ENCODE results near the gene OCA2.

DNA sequence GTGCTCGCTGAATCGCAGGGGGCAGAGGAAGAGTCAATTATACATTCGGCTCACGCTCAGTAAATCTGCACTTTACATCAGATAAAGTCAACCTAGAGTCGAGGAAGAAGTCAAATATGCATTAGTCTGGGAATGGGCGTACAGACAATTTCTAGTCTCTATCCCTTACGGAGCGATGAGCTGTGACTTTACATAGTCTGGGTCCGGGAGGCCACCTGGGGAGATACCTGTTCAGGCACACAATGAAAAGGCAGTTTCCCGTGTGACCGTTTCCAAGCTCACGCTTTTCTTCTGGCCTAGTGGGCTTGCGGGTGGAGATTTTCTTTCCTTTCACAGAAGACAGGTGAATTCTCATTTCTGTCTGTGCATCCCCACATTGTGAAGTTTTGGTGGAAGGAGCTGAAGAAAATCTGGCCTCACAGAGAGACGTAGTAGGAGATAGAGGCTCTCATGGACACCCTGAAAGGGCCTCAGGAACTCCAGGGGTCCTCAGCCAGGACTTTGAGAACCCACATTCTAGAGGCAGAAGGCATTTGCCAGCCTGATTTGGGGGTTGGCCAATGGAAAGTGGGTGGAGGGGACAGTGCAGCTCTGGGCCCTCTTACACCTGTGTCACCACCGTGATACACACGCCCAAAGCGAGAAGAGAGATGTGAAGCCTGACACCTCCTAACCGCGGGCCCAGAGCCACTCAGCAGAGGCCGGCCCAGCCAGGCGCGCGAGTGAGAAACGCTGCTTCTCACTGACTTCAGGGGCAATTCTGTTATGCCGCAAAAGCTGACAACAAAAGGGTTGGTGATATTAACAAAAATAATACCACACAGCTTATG, 10.7 kb upstream of the OCA2 start:
- TF ChIP-seq, protein P1, sequence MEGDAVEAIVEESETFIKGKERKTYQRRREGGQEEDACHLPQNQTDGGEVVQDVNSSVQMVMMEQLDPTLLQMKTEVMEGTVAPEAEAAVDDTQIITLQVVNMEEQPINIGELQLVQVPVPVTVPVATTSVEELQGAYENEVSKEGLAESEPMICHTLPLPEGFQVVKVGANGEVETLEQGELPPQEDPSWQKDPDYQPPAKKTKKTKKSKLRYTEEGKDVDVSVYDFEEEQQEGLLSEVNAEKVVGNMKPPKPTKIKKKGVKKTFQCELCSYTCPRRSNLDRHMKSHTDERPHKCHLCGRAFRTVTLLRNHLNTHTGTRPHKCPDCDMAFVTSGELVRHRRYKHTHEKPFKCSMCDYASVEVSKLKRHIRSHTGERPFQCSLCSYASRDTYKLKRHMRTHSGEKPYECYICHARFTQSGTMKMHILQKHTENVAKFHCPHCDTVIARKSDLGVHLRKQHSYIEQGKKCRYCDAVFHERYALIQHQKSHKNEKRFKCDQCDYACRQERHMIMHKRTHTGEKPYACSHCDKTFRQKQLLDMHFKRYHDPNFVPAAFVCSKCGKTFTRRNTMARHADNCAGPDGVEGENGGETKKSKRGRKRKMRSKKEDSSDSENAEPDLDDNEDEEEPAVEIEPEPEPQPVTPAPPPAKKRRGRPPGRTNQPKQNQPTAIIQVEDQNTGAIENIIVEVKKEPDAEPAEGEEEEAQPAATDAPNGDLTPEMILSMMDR (IDR thresholded peaks at IDR 0.05; ENCODE audit: insufficient read depth, low read length): no peak
- TF ChIP-seq POLR2AphosphoS5 (IDR thresholded peaks at IDR 0.05; ENCODE audit: low read depth) (no peak), SPI1 (IDR thresholded peaks at IDR 0.05; ENCODE audit: borderline replicate concordance, low read depth) (no peak), GABPA (IDR thresholded peaks at IDR 0.05; ENCODE audit: low read depth) (no peak)
- TF ChIP-seq, protein P2, sequence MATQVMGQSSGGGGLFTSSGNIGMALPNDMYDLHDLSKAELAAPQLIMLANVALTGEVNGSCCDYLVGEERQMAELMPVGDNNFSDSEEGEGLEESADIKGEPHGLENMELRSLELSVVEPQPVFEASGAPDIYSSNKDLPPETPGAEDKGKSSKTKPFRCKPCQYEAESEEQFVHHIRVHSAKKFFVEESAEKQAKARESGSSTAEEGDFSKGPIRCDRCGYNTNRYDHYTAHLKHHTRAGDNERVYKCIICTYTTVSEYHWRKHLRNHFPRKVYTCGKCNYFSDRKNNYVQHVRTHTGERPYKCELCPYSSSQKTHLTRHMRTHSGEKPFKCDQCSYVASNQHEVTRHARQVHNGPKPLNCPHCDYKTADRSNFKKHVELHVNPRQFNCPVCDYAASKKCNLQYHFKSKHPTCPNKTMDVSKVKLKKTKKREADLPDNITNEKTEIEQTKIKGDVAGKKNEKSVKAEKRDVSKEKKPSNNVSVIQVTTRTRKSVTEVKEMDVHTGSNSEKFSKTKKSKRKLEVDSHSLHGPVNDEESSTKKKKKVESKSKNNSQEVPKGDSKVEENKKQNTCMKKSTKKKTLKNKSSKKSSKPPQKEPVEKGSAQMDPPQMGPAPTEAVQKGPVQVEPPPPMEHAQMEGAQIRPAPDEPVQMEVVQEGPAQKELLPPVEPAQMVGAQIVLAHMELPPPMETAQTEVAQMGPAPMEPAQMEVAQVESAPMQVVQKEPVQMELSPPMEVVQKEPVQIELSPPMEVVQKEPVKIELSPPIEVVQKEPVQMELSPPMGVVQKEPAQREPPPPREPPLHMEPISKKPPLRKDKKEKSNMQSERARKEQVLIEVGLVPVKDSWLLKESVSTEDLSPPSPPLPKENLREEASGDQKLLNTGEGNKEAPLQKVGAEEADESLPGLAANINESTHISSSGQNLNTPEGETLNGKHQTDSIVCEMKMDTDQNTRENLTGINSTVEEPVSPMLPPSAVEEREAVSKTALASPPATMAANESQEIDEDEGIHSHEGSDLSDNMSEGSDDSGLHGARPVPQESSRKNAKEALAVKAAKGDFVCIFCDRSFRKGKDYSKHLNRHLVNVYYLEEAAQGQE (IDR thresholded peaks at IDR 0.05; ENCODE audit: insufficient replicate concordance, low read depth): no peak

Measured in HL-60 (cell line).